HG03097 (cell line): Measurements from ENCODE around the gene ZGLP1.
A peak's percentile ranks its signal among the peaks of the same experiment; 100 is the strongest.

Source experiments
- ATAC-seq: cut with Tn5 transposase; IDR thresholded peaks from one replicate; pipeline ENCODE4 v1.9.1; 2021; ENCODE audit not compliant: unreplicated experiment, low FRiP score

The ZGLP1 gene

DNA sequence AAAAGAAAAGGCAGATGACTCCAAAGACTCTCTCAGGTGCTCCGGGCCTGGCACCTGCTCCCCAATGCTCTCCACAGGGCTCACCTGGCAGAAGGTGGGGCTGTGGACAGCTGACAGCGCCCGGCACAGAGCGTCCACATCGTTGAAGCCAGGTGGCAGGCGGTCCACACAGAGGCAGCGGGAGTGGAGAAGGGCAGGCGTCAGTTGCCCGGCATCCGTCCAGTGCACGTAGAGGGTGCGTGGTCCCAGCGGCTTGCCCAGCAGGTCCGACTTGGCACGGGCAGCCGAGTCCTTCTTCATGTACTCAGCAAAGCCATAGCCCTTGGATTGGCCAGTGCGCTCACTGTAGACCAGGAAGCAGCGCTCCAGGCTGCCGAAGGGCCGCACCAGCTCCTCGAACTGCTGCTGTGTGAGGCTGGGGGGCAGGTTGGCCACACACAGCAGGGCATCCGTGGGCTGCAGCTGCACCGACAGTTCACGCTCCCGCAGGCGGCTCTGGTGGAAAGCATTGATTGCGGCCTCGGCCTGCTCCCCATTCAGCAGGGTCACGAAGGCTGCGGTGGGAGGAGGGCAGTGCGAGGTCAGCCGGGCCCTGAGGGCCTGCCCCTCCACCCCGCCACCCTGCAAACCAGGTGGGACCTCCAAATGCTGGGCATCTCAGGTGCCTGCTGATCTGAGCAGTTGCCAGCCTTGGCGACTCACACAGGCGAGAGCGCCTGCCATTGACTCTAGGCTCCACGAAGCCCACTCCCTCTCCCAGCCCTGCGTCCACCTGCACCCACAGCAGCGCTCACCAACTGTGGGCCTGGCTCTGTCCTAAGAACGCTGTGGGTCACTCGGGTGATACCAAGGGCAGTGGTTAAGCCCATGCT is 19.2 kb upstream of the ZGLP1 start:
- no peak for ATAC-seq

DNA sequence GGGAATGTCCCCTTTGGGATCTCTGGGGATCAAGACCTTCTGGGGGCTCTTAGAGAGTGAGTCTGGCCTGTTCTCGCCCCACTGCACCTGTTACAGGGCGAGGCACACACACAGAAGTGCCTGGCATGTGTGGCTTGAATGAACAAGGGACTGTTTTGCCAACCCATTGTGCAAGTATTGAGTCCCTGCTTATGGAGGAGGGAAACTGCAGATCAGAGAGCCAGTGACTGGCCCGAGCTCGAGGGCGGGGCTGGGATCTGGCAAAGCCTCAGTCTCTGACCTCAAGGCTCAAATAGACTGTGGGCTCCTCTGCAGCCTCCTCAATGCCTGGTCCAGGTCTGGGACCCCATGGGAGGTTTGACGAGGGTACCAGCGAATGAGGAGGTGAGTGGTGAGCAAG is 18.2 kb upstream of the ZGLP1 start:
- ATAC-seq, result no peak

DNA sequence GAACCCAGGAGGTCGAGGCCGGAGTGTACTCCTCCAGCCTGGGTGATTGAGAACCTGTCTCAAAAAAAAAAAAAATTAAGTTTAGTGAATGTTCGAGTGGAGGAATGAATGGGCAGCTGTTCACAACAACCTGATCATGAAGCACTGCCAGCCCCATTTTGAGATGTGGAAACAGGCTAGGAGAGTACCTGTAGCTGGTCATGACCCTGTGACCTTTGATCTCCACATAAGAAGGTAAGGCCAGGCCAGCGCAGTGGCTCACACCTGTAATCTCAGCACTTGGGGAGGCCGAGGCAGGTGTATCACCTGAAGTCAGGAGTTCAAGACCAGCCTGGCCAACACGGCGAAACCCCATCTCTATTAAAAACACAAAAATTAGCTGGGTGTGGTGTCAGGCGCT is 16.1 kb upstream of the ZGLP1 start:
- ATAC-seq, result no peak

DNA sequence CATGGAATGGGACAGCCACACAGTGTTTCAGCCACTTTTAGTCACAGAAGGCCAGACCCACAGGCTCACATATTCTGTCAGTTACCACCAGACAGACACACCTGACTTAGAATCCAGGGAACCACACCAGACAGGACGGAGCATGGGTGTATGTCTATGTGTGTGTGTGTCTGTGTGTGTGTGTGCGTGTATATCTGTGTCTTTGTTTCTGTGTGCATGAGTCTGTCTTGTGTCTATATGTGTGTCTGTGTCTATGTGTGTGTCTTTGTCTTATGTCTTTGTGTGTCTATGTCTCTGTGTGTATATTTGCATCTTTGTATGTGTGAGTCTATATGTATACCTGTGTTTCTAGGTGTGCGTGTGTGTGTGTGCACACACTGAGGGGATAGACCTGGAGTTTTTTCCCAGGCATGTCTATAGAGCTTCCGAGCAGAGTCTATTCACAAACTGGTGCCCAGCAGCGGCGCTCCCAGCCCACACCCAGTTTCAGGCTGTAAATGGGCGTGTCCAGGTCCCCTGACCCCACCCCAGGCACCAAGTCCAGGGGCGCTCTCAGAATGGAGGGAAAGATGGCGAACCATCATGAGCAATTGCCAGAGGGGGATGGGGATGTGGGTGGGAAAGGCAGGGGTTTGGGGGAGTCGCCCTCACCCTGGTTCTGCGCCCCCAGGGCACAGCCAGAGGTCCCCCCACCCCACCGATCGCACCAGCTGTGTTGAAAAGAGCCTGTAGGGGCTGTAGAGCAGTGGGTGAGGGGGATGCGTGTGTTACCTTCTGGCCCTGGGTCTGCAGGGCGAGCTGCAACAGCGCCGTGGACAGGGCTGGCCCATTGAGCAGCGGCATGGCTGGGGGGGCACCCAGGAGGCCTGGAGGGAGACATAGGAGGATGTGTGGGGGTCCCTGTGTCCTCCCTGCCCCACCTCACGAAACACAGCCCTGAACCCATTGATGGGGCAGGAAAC is 12.5 kb upstream of the ZGLP1 start:
- no peak for ATAC-seq

GRCh38 chr19:10321417-10321797 is 11.8 kb upstream of the ZGLP1 start:
- ATAC-seq, result no peak

- ATAC-seq, result no peak
These were observed 11.2 kb upstream of the ZGLP1 start for GRCh38 chr19:10320602-10321416.

DNA sequence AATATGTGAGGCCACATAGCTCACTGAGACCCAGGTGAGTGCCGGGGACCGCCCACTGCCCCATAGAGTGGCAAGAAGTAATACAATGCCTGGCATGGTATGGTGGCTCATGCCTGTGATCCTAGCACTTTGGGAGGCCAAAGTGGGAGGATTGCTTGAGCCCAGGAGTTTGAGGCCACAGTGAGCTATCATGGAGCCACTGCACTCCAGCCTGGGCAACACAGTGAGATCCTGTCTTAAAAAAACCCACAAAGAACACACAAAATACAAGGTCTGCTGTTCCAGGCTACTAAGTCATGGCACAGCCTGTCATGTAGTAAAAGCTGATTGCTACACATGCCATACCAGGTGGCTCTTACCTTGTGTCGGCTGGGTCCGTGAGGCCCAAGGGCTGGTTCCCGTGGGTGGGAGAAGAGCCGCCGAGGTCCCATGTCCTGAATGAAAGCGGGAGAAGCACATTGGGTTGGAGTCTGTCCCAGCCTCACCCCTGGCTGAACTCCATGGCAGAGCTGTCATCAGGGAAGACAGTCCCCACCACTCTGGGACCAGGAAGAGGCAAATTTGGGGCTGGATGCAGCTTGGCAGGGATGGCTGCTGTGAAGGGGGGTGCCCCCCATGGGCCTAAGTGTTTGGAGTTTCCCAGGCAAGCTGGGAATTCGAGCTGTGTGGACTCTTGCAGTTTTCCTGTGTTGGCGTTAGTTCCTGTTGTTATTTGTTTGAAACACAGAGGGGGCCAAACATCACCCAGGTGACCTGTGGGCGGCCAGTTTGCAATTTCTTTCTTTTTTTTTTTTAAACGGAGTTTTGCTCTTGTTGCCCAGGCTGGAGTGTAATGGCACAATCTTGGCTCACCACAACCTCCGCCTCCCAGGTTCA is 9.4 kb upstream of the ZGLP1 start:
- ATAC-seq, result no peak

DNA sequence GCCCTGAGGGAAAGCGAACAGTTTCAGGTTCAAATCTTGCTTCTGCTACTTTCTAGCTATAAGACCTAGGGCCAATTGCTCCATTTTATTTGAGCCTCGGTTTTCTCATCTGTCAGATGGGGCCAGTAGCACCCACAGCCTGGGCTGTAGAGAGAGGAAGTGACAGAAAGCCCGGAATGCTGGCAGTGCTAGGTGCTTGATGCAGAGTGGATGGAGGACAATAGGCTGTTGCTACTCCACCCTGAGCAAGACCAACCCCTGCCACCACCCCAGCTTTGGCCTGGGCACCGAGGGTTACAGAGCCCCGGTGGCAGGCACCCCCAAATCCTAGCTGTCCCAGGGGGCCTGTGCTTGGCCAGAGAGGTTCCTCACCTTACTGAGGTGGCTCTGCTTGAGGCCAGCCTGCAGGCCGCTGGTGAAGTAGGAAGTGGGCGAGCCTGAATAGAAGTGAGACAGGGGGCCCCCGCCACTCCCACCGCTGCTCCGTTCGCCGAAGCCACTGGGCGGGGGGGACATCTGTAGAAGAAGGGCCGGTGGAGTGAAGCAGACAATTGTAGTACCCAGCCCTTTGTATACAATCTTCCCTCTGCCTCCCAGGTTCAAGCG is 8.3 kb upstream of the ZGLP1 start:
- no peak for ATAC-seq

DNA sequence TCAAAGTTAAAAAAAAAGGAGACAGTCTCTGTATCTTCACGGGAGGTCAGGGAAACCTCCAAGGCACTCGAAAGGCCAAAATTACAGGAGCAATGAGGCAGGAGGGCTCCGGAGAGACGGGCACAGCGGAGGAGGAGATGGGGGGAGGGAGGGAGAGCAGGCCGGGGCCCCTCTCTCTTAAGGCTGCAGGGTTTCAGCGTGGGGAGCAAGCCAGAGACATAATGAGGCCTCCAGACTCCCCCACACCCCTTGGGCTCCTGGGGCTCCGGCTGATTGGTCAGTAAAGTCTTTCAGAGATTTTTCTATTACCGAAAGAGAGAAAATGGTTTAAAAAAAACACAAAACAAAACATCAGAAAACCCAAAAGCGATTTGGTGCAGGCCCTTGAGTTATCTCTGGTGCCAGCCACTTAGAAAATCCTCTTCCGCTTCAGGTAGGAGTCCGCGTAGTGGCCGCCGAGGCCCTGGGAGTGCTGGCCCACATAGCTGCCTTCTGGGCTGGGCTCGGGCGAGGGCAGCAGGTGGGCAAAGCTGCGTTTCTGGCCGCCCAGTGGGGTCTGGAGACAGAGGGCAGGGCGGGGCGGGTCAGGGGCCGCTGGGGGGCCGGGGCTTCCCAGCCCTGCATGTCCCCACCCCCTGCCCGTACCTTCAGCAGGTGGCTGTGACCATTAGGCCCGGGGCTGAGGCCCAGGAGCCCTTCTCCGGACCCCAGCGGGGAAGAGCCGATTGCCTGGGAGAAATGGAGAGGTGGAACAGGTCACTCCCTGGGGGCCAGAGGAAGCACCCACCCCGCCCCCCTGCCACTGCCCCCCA is 7.6 kb upstream of the ZGLP1 start:
- ATAC-seq, result no peak

- no peak for ATAC-seq
These were observed 6.8 kb upstream of the ZGLP1 start for GRCh38 chr19:10316229-10317044.

DNA sequence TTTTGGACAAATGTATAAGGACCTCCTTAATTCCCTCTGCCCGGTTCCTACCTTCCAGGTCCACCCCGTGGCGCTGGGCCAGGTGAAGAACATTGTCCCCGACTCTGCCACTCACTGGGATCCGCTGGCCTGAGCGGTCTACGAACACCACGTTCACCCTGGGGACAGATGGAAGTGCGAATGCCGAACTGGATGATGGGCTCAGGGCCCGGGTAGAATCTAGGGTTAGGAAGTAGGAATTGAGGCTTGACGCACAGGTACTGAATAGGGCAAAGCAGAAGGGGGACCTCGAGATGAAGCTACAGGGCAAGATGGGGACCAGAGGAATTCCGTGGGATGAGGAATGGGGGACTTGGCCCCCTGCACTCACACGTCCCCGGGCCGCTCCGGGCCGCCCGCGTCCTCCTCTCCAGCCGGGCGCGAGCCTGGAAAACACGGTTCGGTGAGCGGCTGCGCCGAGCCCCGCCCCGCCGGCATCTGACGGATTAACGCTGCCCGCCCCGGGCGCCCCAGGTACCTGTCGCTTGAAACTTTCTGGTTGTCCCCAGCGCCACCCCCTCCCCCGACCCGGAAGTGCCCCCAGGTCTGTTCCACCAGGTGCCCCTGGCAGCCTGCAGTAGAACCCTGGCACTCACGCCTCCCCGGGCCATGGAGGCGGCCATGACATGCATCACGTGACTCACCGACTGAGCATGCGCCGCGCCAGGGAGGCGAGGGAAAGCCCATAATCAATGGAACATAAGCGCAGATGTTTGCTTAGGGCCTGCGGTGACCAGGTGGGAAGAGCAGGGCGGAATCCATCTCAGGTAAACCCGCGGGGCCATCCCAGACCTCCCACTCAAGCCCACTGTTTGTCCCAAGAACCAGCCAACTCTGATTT is 6.0 kb upstream of the ZGLP1 start, which contains the start of gene FDX2:
FDX2 (minus strand) TSS at position 681 of the 880 bp plus-strand sequence; CDS start at position 662, 19 bp downstream.
- peak; percentile 65 for ATAC-seq

DNA sequence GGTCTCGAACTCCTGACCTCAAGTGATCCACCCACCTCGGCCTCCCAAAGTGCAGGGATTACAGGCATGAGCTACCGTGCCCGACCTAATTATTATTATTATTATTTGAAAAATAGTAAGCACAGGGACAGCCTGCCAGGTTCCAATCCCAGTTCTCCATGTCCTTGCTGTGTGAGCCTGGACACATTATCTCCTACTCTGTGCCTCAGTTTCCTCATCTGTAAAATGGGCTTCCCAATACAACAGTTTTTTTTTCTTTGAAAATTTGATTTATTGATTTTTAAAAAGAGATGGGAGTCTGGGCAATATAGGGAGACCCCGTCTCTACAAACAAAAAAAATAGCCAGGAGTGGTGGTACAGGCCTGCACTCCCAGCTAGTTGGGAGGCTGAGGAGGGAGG is 3.3 kb downstream of the ZGLP1 start:
- no peak for ATAC-seq

DNA sequence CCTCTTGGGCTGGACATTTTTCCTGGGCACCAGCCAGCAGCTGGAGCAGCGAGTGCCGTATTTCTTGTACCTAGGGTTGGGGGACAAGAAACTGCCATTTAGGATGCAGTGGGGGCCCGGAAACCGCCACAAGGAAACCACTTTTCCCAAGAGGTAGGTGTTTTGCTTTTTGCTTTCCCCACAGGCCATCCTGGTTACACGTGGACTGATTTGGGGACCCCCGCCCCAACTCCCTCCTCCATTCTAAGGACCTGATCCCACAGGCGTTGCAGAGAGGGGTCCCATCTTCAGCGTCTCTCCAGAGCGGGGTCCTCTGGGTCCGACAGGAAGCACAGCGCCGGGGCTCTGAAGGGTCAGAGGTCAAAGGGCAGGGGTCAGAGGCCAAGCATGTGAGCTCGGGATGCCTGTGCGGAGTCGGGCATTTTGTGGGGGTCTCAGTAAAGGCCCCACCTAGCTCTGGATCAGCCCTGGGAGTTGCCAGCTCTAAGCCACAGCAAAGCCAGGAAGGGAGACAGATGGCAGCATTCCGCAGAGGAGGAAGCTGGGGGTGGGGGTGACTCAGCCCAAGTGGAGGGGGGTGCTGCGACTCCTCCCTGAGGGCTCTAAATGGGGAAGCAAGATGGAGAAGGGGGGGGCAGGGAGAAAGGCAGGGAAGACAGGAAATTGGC is 4.3 kb downstream of the ZGLP1 start:
- no peak for ATAC-seq

GRCh38 chr19:10299545-10300458 is 9.8 kb downstream of the ZGLP1 start:
- ATAC-seq, result no peak
